Liver (tissue), 9 donors: Measurements from ENCODE around the gene ANKRD11. TPM values are rescaled to one million over a fixed set of nuclear protein-coding genes. Genes with fewer than 3 reads are reported as not detected.

Source experiments
- DNase-seq: peaks from one replicate; pipeline ENCODE4 v3.0.0-alpha.2; 2017; ENCODE audit warnings: low spot score
- H3K27ac ChIP-seq, 2 donors: one replicate each; pipeline ENCODE4 v1.7.0; 2013; ENCODE audit warnings: inconsistent platforms in 2 of 2, low read length in 2 of 2, control low read depth in 1 of 2, low read depth in 1 of 2, mild to moderate bottlenecking in 1 of 2
- H3K27me3 ChIP-seq, 4 donors: one replicate each; pipeline versions ENCODE4 v1.6.1 to v1.7.0; 2013; ENCODE audit warnings: low read length in 3 of 4, inconsistent platforms in 1 of 4, mild to moderate bottlenecking in 1 of 4, moderate library complexity in 1 of 4; ENCODE audit not compliant: control insufficient read depth in 4 of 4, insufficient read depth in 4 of 4
- H3K36me3 ChIP-seq, 4 donors: one replicate each; pipeline versions ENCODE4 v1.6.1 to v1.7.0; 2013; ENCODE audit warnings: low read length in 3 of 4, mild to moderate bottlenecking in 3 of 4, low read depth in 1 of 4, moderate library complexity in 1 of 4; ENCODE audit not compliant: control insufficient read depth in 4 of 4, insufficient read depth in 3 of 4
- H3K4me1 ChIP-seq, 4 donors: one replicate each; pipeline versions ENCODE4 v1.6.1 to v1.7.0; 2013; ENCODE audit warnings: low read length in 3 of 4, mild to moderate bottlenecking in 3 of 4, moderate library complexity in 1 of 4; ENCODE audit not compliant: control insufficient read depth in 4 of 4, insufficient read depth in 4 of 4
- H3K4me3 ChIP-seq, 3 donors: one replicate each; pipeline versions ENCODE4 v1.6.1 to v1.7.0; 2013; ENCODE audit warnings: low read length in 3 of 3, control low read depth in 1 of 3, low read depth in 1 of 3, mild to moderate bottlenecking in 1 of 3
- H3K9ac ChIP-seq, 2 donors: one replicate each; pipeline ENCODE4 v1.7.0; 2013; ENCODE audit warnings: low read length in 2 of 2, mild to moderate bottlenecking in 2 of 2, moderate library complexity in 2 of 2, control low read depth in 1 of 2, low read depth in 1 of 2
- H3K9me3 ChIP-seq, 4 donors: one replicate each; pipeline versions ENCODE4 v1.6.1 to v1.7.0; 2013; ENCODE audit warnings: low read length in 3 of 4; ENCODE audit not compliant: control insufficient read depth in 4 of 4
- EGR1 ChIP-seq, 2 donors: IDR thresholded peaks; 2 replicates each; pipeline ENCODE4 v1.6.1; 2016 to 2018; ENCODE audit warnings: antibody characterized with exemption in 2 of 2, low read depth in 2 of 2
- FOXA1 ChIP-seq: IDR thresholded peaks from 2 replicates; pipeline ENCODE4 v1.6.1; 2016; ENCODE audit warnings: antibody characterized with exemption
- FOXA2 ChIP-seq: IDR thresholded peaks from 2 replicates; pipeline ENCODE4 v1.6.1; 2016; ENCODE audit warnings: antibody characterized with exemption
- GABPA ChIP-seq, 2 donors: IDR thresholded peaks in 1 of 2; conservative IDR thresholded peaks in 1 of 2; 2 replicates each; pipeline ENCODE4 v1.6.1; 2016; ENCODE audit warnings: antibody characterized with exemption in 2 of 2, mild to moderate bottlenecking in 1 of 2, moderate library complexity in 1 of 2
- HNF4A ChIP-seq, 2 donors: conservative IDR thresholded peaks; 2 replicates each; pipeline ENCODE4 v1.6.1; 2016; ENCODE audit warnings: antibody characterized with exemption in 2 of 2, mild to moderate bottlenecking in 2 of 2
- HNF4G ChIP-seq: IDR thresholded peaks from 2 replicates; pipeline ENCODE4 v1.6.1; 2016; ENCODE audit warnings: antibody characterized with exemption
- JUND ChIP-seq, 2 donors: IDR thresholded peaks; 2 replicates each; pipeline ENCODE4 v1.6.1; 2016; ENCODE audit warnings: antibody characterized with exemption in 2 of 2
- NR2F2 ChIP-seq: IDR thresholded peaks from 2 replicates; pipeline ENCODE4 v1.6.1; 2016; ENCODE audit warnings: antibody characterized with exemption
- RAD21 ChIP-seq, 2 donors: IDR thresholded peaks; 2 replicates each; pipeline ENCODE4 v1.6.1; 2016; ENCODE audit warnings: antibody characterized with exemption in 2 of 2, mild to moderate bottlenecking in 2 of 2
- RXRA ChIP-seq, 2 donors: IDR thresholded peaks; 2 replicates each; pipeline ENCODE4 v1.6.1; 2017 to 2018; ENCODE audit warnings: antibody characterized with exemption in 2 of 2, mild to moderate bottlenecking in 1 of 2
- SP1 ChIP-seq: IDR thresholded peaks from 2 replicates; pipeline ENCODE4 v1.6.1; 2018; ENCODE audit warnings: antibody characterized with exemption, mild to moderate bottlenecking
- TAF1 ChIP-seq: conservative IDR thresholded peaks from 2 replicates; pipeline ENCODE4 v1.6.1; 2016; ENCODE audit warnings: antibody characterized with exemption, mild to moderate bottlenecking
- YY1 ChIP-seq: IDR thresholded peaks from 2 replicates; pipeline ENCODE4 v1.6.1; 2016; ENCODE audit warnings: antibody characterized with exemption, mild to moderate bottlenecking
- WGBS: extraction: QIAGEN DNeasy Blood & Tissue Kit; methylation state at CpG from one replicate; pipeline ENCODE4 v1.1.7; 2013; 5-methylcytosine and 5-hydroxymethylcytosine counted together
- polyA plus RNA-seq, 2 donors: library from polyadenylated mRNA; stranded (reverse) in 1 of 2; unstranded in 1 of 2; fragments of 200-250 nt in 1 of 2; fragments of >200 nt in 1 of 2; fragmentation: Nextera tagmentation in 1 of 2; extraction: Ambion mirVana in 1 of 2; gene quantifications; one replicate each; pipeline versions ENCODE4 v1.2.1 to v1.2.3, GENCODE V29; 2013 to 2015
- total RNA-seq, 2 donors: library from RNA; depleted of rRNA; stranded (reverse); fragments of >200 nt; gene quantifications; one replicate each; pipeline ENCODE4 v1.2.3, GENCODE V29; 2014
- TF ChIP-seq, protein P1 (sequence below): IDR thresholded peaks from 2 replicates; pipeline ENCODE4 v1.6.1; 2016; ENCODE audit warnings: antibody characterized with exemption
- TF ChIP-seq, protein P2 (sequence below): IDR thresholded peaks from 2 replicates; pipeline ENCODE4 v1.6.1; 2016; ENCODE audit warnings: antibody characterized with exemption
- TF ChIP-seq, protein P3 (sequence below): fragments of 150-350 bp; IDR thresholded peaks from 2 replicates; pipeline ENCODE4 v1.5.1; 2017; ENCODE audit warnings: improper control_type of control experiment, low read depth, low read length; ENCODE audit not compliant: missing input control
- TF ChIP-seq, protein P4 (sequence below): IDR thresholded peaks from 2 replicates; pipeline ENCODE4 v1.6.1; 2016; ENCODE audit warnings: antibody characterized with exemption, mild to moderate bottlenecking
- TF ChIP-seq, protein P5 (sequence below): IDR thresholded peaks from 2 replicates; pipeline ENCODE4 v1.6.1; 2016; ENCODE audit warnings: antibody characterized with exemption
- donor health status: healthy.
- donor health status: healthy.
- donor health status: healthy.
- donor health status: healthy.
- donor health status: healthy.

The ANKRD11 gene
- total and polyA plus RNA-seq, 4 donors, result 16.3 to 55.1 (median 28.0) TPM

DNA sequence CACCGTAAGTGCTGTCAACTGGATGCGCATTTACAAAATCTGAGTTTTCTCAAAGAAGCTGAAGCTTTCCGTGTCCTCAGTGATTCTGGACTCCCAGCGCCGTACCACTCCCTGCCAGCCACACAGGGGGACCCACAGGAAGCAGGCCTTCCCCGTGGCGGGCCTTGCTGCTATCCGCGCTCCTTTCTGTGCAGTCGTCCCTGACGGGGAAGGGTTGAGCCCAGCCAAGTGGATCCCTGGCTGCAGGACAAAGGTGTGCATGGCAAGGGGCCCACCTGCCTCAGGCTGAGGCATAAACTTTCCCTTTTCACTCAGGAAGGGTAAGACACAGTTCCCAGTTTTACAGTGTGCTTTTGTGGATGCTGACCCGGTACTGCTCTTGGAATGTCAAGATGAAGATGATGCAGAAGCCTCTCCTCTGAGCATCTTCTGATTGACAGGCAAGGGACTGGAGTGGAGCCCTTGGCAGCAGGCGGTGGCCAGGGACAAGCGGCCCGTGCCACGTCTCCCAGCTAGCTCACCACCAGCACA lies 93.0 kb downstream of the ANKRD11 start (continued):
- TF ChIP-seq, protein P1, sequence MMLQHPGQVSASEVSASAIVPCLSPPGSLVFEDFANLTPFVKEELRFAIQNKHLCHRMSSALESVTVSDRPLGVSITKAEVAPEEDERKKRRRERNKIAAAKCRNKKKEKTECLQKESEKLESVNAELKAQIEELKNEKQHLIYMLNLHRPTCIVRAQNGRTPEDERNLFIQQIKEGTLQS, result no peak

DNA sequence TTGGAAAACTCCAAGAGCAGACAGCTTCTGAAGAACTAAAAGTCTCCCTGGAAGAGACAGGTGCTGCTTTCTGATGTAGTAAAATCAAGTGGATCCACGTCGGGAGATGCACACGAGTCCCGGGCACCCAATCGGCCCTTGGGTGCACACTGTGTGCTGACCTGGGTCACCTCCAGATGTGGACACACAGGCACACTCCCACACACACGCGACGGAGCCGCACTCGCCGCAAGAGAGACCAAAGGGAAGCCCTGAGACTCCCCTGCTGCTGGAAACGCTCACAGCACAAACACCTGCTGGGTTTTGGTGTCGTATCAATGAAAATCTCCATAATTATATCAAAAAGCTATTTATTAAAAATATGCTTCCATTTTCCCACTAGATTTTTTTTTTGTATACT lies 94.2 kb downstream of the ANKRD11 start:
- no peak overlapping the region for H3K9ac ChIP-seq
- 88% methylated on average over 13 of the region's 13 CpGs for WGBS
- H3K36me3 ChIP-seq, result no peaks in the 10 kb centered on the region
- TF ChIP-seq TAF1 (no peak), RXRA (IDR thresholded peaks at IDR 0.05) (no peak), SP1 (no peak), NR2F2 (no peak), HNF4A (conservative IDR thresholded peaks at IDR 0.05) (no peak), HNF4G (no peak), YY1 (no peak), GABPA (IDR thresholded peaks at IDR 0.05 in 1 of 2, conservative IDR thresholded peaks at IDR 0.05 in 1 of 2) (no peak), RAD21 (IDR thresholded peaks at IDR 0.05) (no peak), EGR1 (IDR thresholded peaks at IDR 0.05; ENCODE audit: low read depth in 2 of 2) (no peak), FOXA2 (no peak), JUND (IDR thresholded peaks at IDR 0.05) (no peak), FOXA1 (no peak)
- TF ChIP-seq, protein P2, sequence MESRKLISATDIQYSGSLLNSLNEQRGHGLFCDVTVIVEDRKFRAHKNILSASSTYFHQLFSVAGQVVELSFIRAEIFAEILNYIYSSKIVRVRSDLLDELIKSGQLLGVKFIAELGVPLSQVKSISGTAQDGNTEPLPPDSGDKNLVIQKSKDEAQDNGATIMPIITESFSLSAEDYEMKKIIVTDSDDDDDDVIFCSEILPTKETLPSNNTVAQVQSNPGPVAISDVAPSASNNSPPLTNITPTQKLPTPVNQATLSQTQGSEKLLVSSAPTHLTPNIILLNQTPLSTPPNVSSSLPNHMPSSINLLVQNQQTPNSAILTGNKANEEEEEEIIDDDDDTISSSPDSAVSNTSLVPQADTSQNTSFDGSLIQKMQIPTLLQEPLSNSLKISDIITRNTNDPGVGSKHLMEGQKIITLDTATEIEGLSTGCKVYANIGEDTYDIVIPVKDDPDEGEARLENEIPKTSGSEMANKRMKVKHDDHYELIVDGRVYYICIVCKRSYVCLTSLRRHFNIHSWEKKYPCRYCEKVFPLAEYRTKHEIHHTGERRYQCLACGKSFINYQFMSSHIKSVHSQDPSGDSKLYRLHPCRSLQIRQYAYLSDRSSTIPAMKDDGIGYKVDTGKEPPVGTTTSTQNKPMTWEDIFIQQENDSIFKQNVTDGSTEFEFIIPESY, result no peak
- TF ChIP-seq, protein P1, result no peak
- TF ChIP-seq, protein P3, sequence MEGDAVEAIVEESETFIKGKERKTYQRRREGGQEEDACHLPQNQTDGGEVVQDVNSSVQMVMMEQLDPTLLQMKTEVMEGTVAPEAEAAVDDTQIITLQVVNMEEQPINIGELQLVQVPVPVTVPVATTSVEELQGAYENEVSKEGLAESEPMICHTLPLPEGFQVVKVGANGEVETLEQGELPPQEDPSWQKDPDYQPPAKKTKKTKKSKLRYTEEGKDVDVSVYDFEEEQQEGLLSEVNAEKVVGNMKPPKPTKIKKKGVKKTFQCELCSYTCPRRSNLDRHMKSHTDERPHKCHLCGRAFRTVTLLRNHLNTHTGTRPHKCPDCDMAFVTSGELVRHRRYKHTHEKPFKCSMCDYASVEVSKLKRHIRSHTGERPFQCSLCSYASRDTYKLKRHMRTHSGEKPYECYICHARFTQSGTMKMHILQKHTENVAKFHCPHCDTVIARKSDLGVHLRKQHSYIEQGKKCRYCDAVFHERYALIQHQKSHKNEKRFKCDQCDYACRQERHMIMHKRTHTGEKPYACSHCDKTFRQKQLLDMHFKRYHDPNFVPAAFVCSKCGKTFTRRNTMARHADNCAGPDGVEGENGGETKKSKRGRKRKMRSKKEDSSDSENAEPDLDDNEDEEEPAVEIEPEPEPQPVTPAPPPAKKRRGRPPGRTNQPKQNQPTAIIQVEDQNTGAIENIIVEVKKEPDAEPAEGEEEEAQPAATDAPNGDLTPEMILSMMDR, result no peak
- TF ChIP-seq, protein P4, sequence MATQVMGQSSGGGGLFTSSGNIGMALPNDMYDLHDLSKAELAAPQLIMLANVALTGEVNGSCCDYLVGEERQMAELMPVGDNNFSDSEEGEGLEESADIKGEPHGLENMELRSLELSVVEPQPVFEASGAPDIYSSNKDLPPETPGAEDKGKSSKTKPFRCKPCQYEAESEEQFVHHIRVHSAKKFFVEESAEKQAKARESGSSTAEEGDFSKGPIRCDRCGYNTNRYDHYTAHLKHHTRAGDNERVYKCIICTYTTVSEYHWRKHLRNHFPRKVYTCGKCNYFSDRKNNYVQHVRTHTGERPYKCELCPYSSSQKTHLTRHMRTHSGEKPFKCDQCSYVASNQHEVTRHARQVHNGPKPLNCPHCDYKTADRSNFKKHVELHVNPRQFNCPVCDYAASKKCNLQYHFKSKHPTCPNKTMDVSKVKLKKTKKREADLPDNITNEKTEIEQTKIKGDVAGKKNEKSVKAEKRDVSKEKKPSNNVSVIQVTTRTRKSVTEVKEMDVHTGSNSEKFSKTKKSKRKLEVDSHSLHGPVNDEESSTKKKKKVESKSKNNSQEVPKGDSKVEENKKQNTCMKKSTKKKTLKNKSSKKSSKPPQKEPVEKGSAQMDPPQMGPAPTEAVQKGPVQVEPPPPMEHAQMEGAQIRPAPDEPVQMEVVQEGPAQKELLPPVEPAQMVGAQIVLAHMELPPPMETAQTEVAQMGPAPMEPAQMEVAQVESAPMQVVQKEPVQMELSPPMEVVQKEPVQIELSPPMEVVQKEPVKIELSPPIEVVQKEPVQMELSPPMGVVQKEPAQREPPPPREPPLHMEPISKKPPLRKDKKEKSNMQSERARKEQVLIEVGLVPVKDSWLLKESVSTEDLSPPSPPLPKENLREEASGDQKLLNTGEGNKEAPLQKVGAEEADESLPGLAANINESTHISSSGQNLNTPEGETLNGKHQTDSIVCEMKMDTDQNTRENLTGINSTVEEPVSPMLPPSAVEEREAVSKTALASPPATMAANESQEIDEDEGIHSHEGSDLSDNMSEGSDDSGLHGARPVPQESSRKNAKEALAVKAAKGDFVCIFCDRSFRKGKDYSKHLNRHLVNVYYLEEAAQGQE, result no peak
- TF ChIP-seq, protein P5, sequence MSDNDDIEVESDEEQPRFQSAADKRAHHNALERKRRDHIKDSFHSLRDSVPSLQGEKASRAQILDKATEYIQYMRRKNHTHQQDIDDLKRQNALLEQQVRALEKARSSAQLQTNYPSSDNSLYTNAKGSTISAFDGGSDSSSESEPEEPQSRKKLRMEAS, result no peak
- no peaks in the 10 kb centered on the region for H3K27me3 ChIP-seq
- peaks cover 12 to 68% (median 50%) of the 10 kb centered on the region in 4 donors for H3K4me1 ChIP-seq
- no peak overlapping the region for H3K4me3 ChIP-seq
- DNase-seq, result no peak
- peak overlapping the region in 1 of 2 donors; percentile 60 for H3K27ac ChIP-seq
- no peaks in the 10 kb centered on the region for H3K9me3 ChIP-seq
